Thoracic aorta (tissue), 2 donors: ENCODE results near the gene PARD3B. TPM values are rescaled to one million over a fixed set of nuclear protein-coding genes. Genes with fewer than 3 reads are reported as not detected.

Experiments used
- ATAC-seq: fragments of 150-250 bp; one replicate; pipeline ENCODE4 v1.8.0; 2017; ENCODE audit warnings: low read depth; ENCODE audit not compliant: insufficient number of reproducible peaks, low FRiP score
- DNase-seq: peaks from one replicate; pipeline ENCODE4 v3.0.0-alpha.2; 2020; ENCODE audit warnings: low spot score
- H3K27ac ChIP-seq, 2 donors: fragments of 200-600 bp; sonication (generic); 1 replicate in 1 of 2; 2 replicates in 1 of 2; pipeline ENCODE4 v1.5.1; 2016; ENCODE audit warnings: mild to moderate bottlenecking in 2 of 2, moderate library complexity in 2 of 2
- H3K27me3 ChIP-seq: fragments of 200-600 bp; sonication (generic); replicated peaks from 2 replicates; pipeline ENCODE4 v1.6.0; 2016; ENCODE audit warnings: mild to moderate bottlenecking; ENCODE audit not compliant: insufficient read depth
- H3K36me3 ChIP-seq: fragments of 200-600 bp; sonication (generic); one replicate; pipeline ENCODE4 v1.5.1; 2016
- H3K4me1 ChIP-seq, 2 donors: fragments of 200-600 bp; sonication (generic); 1 replicate in 1 of 2; 2 replicates in 1 of 2; pipeline versions ENCODE4 v1.5.1 to v1.6.0; 2016; ENCODE audit warnings: low read depth in 2 of 2, mild to moderate bottlenecking in 1 of 2; ENCODE audit not compliant: control insufficient read depth in 1 of 2
- H3K4me3 ChIP-seq: fragments of 200-600 bp; sonication (generic); 2 replicates; pipeline ENCODE4 v1.5.1; 2016; ENCODE audit warnings: mild to moderate bottlenecking
- H3K9me3 ChIP-seq: fragments of 200-600 bp; sonication (generic); 2 replicates; pipeline ENCODE4 v1.5.1; 2016
- total RNA-seq, 2 donors: library from RNA; depleted of rRNA; stranded (reverse); fragments of >200 nt; gene quantifications; one replicate each; pipeline versions ENCODE4 v1.1.0 to v1.2.3, GENCODE V29; 2016
- TF ChIP-seq, protein P1 (sequence below): fragments of 200-600 bp; sonication (generic); IDR thresholded peaks from one replicate; pipeline ENCODE4 v1.5.1; 2019; ENCODE audit warnings: antibody characterized with exemption

Gene PARD3B
- total RNA-seq, 2 donors from 2014 or later, result 25.7 to 34.5 TPM

DNA sequence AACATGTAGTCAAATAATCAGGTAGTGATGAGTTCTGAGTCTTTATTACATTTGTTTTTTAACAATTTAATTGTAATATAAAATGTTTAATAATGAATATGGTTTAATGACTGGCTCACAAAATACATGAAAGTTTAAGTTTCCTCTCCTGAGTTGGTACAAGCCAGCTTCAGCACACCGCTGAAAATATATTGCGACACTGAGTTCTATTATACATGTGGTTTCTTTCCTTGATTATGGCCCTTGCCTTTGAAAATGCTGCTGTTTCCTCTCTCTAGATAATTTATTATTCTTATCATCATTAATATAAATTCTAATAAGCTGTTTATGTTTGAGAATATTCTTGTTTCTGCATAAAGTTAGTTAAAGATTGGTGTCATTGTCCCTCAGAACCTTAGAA lies 249.3 kb downstream of the PARD3B start:
- Histone ChIP-seq H3K4me3 (no peak overlapping the region), H3K27me3 (no peaks in the 10 kb centered on the region), H3K9me3 (no peaks in the 10 kb centered on the region), H3K4me1 (peaks cover 0 to 10% of the 10 kb centered on the region in 2 donors), H3K27ac (no peak overlapping the region), H3K36me3 (no peaks in the 10 kb centered on the region)
- DNase-seq (no peak), ATAC-seq (no peak)
- TF ChIP-seq, protein P1, sequence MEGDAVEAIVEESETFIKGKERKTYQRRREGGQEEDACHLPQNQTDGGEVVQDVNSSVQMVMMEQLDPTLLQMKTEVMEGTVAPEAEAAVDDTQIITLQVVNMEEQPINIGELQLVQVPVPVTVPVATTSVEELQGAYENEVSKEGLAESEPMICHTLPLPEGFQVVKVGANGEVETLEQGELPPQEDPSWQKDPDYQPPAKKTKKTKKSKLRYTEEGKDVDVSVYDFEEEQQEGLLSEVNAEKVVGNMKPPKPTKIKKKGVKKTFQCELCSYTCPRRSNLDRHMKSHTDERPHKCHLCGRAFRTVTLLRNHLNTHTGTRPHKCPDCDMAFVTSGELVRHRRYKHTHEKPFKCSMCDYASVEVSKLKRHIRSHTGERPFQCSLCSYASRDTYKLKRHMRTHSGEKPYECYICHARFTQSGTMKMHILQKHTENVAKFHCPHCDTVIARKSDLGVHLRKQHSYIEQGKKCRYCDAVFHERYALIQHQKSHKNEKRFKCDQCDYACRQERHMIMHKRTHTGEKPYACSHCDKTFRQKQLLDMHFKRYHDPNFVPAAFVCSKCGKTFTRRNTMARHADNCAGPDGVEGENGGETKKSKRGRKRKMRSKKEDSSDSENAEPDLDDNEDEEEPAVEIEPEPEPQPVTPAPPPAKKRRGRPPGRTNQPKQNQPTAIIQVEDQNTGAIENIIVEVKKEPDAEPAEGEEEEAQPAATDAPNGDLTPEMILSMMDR, result no peak

DNA sequence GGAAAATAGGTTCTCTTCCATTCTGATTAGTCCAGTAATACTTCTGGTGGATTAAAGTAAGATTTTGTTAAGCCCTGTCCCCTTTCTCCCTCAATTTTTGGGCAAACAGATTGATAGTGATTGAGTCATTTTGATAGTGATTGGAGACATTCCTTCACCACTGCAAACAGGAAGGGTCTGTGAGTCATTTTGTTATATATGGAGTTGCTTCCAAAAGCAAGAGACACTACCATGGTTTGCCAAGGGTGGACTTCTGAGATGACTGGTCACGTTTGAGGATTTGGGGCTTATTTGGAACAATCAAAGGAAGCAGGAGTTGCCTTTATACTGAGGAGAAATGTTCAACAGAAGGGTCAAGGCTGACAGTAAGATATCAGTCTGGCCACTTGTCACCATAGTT lies 249.9 kb downstream of the PARD3B start:
- no peak overlapping the region for H3K27ac ChIP-seq
- TF ChIP-seq, protein P1, result no peak
- H3K36me3 ChIP-seq, result no peaks in the 10 kb centered on the region
- ATAC-seq (no peak), DNase-seq (no peak)
- H3K9me3 ChIP-seq, result no peaks in the 10 kb centered on the region
- no peaks in the 10 kb centered on the region for H3K27me3 ChIP-seq
- H3K4me3 ChIP-seq, result no peak overlapping the region
- H3K4me1 ChIP-seq, result peaks cover 0 to 6% of the 10 kb centered on the region in 2 donors

DNA sequence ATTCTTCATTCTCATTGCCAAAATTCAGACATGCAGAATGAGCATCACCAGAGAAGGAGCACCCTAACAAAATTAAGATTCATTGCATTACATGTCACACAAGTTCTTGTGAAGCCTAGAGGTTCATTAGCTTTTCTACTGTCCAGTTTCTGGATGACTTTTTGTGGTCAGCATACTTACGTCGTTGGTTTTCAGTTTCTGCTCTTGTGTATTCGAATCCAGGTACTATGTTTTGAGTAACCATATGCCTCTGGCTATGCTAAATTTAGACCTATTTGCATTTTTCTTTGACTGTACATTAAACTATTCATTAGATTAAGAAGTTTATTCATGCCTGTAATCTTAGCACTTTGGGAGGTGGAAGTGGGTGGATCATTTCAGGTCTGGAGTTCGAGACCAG lies 251.3 kb downstream of the PARD3B start:
- no peak for ATAC-seq
- H3K4me3 ChIP-seq, result no peak overlapping the region
- TF ChIP-seq, protein P1, result no peak
- peaks cover 0 to 6% of the 10 kb centered on the region in 2 donors for H3K4me1 ChIP-seq
- no peaks in the 10 kb centered on the region for H3K36me3 ChIP-seq
- H3K27ac ChIP-seq, result no peak overlapping the region
- no peaks in the 10 kb centered on the region for H3K27me3 ChIP-seq
- DNase-seq, result no peak
- H3K9me3 ChIP-seq, result no peaks in the 10 kb centered on the region

DNA sequence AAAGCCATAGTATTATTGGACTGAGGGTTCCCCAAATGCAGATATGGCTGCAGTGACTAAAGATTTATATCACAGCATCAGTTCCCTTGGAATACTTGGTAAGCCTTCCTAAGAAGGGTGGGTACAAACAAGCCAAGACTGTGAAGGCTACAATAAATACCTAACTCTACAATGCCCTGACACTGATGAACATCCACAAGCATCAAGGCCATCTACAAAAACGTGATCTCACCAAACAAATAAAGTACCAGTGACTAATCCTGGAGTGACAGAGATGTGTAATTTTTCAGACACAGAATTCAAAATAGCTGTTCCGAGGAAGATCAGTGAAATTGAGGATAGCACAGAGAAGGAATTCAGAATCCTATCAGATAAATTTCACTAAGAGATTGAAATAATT lies 254.5 kb downstream of the PARD3B start:
- DNase-seq (no peak), ATAC-seq (no peak)
- Histone ChIP-seq H3K4me3 (no peak overlapping the region), H3K9me3 (no peaks in the 10 kb centered on the region), H3K4me1 (peaks cover 0 to 6% of the 10 kb centered on the region in 2 donors), H3K27me3 (no peaks in the 10 kb centered on the region), H3K36me3 (no peaks in the 10 kb centered on the region), H3K27ac (no peak overlapping the region)
- TF ChIP-seq, protein P1, result no peak

DNA sequence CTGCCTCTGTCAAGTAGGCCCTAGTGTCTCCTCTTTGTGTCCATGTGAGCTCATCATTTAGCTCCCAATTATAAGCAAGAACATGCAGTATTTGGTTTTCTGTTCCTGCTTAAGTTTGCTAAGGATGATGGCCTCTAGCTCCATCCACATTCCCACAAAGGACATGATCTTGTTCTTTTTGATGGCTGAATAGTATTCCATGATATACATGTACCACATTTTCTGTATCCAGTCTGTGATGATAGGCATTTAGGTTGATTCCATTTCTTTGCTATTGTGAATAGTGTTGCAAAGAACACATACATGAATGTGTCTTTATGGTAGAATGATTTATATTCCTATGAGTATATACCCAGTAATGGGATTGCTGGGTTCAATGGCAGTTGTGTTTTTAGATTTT lies 263.2 kb downstream of the PARD3B start:
- no peak for ATAC-seq
- no peaks in the 10 kb centered on the region for H3K36me3 ChIP-seq
- no peak overlapping the region for H3K27ac ChIP-seq
- DNase-seq, result no peak
- peaks cover 8% of the 10 kb centered on the region for H3K9me3 ChIP-seq
- H3K4me1 ChIP-seq, result no peaks in the 10 kb centered on the region
- no peak overlapping the region for H3K4me3 ChIP-seq
- H3K27me3 ChIP-seq, result no peaks in the 10 kb centered on the region
- TF ChIP-seq, protein P1, result no peak
